Activated CD4-positive, alpha-beta T cell treated with anti-CD3 and anti-CD28 coated beads, Interleukin-2, Interleukin-4, amounts not matched to agents 100 ng/mL and 50 ng/mL, durations not matched to agents 16 hours and 8 hours (primary cell): ENCODE results near the gene SDC3.
"Not testable (repeated sequence)": the region's sequence is repeated elsewhere in the genome, so short reads cannot be mapped to it uniquely, and the experiment has no call there.

ENCODE experiments used
- DNase-seq: peaks from one replicate; pipeline ENCODE4 v3.0.0-alpha.2; 2020; ENCODE audit warnings: low spot score

SDC3 gene

DNA sequence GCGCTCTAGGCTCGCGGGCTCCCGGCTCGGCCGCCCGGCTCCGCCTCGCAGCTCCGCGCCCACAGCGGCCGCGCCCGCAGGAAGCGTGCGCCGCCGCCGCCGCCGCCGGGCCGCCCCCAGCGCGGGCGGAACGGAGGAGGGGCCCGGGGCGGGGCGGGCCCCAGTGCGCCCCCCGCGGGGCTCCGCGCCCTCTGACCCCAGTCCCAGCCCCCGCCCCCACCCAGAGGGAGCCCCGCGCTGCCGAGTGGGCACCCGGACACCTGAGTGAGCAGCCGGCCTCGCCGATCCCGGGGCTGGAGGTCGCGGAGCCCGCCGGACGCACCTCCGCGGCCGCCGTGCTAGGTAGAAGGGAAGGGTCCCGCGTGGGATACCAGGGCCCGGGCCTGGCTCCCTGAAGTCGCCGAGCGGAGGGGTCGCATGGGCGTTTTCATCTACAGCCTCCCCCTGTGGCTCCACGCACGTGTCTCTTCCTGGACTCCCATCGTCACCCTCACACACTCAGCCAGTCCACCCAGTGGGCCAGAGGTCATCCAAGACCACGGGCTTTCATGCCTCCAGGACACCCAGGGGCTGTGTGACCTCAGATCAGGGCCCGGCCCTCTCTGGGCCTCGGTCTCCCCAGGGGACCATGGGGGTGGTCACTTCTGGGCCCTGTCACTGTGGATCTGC, at the start of gene SDC3:
Gene SDC3 (minus strand): TSS at position 63 of the 669 bp plus-strand sequence. CDS start 172 bp downstream, outside the sequence.
- no peak for DNase-seq

- DNase-seq = no peak
These were observed 49.1 kb upstream of the SDC3 start for GRCh38 chr1:30957560-30958222.

GRCh38 chr1:30955448-30956015, 47.0 kb upstream of the SDC3 start:
- no peak for DNase-seq

DNA sequence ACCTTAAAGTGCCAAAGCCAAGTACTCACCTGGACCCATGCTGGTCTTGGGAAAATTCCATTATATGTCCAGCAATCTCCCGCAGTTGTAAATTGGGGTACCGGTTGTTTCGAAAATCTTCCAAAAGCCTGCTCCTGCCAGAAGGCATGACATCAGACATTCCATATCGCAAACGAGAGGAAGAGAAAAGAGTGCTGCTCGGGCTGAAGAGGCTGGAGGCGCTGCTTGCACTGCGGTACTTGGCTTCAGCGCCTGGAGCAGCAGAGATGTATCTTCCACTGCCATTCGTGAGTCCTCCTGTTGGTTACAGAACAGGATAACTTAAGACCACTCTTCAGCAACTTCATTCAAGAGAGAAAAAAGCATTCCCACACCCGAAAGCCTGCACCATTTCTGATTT, 45.1 kb upstream of the SDC3 start:
- no peak for DNase-seq

GRCh38 chr1:30952098-30952497, 43.5 kb upstream of the SDC3 start:
- DNase-seq = no peak

GRCh38 chr1:30950700-30951099, 42.1 kb upstream of the SDC3 start:
- no peak for DNase-seq

GRCh38 chr1:30950053-30950452, 41.5 kb upstream of the SDC3 start:
- no peak for DNase-seq

GRCh38 chr1:30949487-30949838, 40.9 kb upstream of the SDC3 start:
- DNase-seq = not testable (repeated sequence)

- DNase-seq = not testable (repeated sequence)
These were observed 40.4 kb upstream of the SDC3 start for GRCh38 chr1:30948813-30949486.

- no peak for DNase-seq
These were observed 39.7 kb upstream of the SDC3 start for GRCh38 chr1:30948278-30948677.

GRCh38 chr1:30947212-30947611, 38.7 kb upstream of the SDC3 start:
- no peak for DNase-seq

- DNase-seq = no peak
These were observed 33.9 kb upstream of the SDC3 start for GRCh38 chr1:30942326-30942963.

GRCh38 chr1:30940541-30940940, 32.0 kb upstream of the SDC3 start:
- no peak for DNase-seq

- no peak for DNase-seq
These were observed 28.1 kb upstream of the SDC3 start for GRCh38 chr1:30936541-30937171.

- not testable (repeated sequence) for DNase-seq
These were observed 27.2 kb upstream of the SDC3 start for GRCh38 chr1:30935758-30936157.

DNA sequence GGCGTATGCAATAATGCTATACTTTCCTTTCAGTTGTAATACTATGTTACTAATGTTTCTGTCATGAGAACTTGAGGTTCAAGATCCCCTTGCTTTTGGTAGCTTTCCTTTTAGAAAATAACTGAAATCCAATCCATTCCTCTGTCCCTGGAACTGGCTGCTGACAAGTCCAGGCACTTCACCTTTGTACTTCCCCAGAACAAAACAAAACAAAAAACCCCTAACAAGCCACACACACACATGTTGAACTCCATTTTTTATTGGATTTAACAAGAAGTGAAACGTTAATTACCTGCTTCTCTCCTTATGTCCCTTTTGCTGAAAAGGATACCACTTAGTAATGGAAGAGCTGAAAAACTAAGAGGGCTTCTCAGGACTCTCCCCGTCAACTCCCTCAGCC, 26.1 kb upstream of the SDC3 start:
- no peak for DNase-seq

GRCh38 chr1:30933874-30934252, 25.3 kb upstream of the SDC3 start:
- DNase-seq = no peak

DNA sequence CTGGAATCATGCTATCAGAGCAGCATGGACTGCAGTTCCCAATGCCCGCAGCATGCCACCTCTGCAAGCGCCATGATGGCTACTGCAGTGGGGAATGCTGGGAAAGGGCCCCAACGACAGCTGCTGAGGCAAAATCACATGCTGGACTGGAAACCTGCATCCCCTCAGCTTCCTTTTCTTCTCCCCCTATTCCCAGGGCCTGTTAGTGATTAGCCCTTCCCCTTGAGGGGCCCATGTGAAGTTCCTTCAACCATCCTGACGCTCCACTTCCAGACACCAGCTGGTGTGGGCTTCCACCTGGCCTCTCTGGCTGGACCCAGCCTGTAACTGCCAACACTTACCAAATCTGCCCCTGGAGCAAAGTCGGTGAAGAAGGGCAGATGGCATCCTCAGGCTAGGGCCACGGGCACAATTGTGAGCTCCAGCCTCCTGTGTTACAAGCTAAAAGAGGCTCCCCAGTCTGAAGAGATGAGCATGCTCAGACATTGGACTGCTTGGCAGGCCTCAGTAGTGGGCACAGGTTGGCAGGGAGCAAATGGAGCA, 22.1 kb upstream of the SDC3 start:
- no peak for DNase-seq

GRCh38 chr1:30929944-30930525, 21.5 kb upstream of the SDC3 start:
- DNase-seq = no peak

DNA sequence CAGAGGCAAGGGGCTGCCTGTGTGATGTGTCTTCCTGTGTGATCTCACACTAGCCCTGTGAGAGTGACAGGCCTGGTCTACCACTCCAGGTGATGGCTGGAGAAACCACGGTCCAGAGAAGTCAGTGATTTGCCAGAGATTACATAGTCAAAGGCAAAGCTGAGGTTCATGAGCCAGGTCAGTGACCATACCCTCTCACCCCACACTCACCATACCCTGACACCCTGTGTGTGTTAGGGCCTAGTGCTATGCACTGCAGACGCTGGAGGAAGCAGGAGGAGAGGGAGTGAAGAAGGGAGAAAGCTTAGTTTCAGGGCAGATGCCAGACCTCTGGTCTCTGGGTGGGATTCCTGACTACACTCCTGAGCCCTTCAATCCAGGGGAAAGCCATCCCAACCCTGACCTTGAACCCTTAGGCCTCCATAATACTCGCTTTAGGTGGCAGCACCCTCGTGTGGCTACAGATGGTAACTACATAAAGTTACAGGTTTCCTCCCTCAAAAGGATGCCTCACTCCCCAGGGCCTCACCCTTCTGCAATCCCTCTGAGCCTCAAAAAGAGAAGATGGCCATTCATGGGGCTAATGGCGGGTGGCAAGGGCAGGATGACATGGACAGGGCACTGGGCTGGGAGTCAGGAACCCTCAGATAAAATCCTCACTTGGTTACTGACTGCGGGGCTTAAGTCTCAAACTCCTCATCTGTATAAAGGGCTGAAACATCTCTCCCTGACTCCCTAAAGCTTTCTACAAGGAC, 20.8 kb upstream of the SDC3 start:
- DNase-seq = peak; percentile 50

DNA sequence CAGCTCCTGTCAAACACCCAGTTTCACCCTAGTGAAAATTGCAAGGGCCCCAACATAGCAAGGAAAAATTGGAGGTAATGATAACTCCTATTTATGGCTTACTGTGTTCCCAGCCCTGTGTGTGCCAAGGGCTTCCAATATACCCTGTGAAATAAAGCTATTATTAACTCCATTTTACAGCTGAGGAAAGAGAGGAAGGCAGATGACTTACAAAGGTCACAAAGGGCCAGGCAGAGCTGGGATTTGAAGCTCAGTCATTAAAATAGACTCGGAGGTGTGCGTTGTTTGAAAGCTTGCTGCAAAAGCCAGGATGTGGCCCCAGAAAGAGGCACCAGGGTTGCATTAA, 20.2 kb upstream of the SDC3 start:
- no peak for DNase-seq
